ENCODE results near the gene COX7A1.

Gene COX7A1

GRCh38 chr19:36113425-36113824 lies 38.8 kb downstream of the COX7A1 start:
- no peak for DNase-seq (ENCODE audit: low read depth in 2 of 2, low spot score in 1 of 2)

GRCh38 chr19:36112678-36113077 lies 39.6 kb downstream of the COX7A1 start:
- DNase-seq (ENCODE audit: low read depth in 2 of 2, low spot score in 1 of 2): no peak

GRCh38 chr19:36111200-36111539 lies 41.1 kb downstream of the COX7A1 start:
- DNase-seq (ENCODE audit: low read depth in 2 of 2, low spot score in 1 of 2): no peak

GRCh38 chr19:36110487-36111199 lies 41.6 kb downstream of the COX7A1 start, which contains the start of gene OVOL3:
Gene OVOL3 (plus strand): TSS chr19:36111143. CDS start chr19:36111203, 60 bp downstream.
- DNase-seq (ENCODE audit: low read depth in 2 of 2, low spot score in 1 of 2): no peak

- DNase-seq (ENCODE audit: low read depth in 2 of 2, low spot score in 1 of 2): no peak
Measured at GRCh38 chr19:36108684-36109083, 43.6 kb downstream of the COX7A1 start.

- DNase-seq (ENCODE audit: low read depth in 2 of 2, low spot score in 1 of 2): no peak
Measured at GRCh38 chr19:36106991-36107390, 45.3 kb downstream of the COX7A1 start.

GRCh38 chr19:36106441-36106840 lies 45.8 kb downstream of the COX7A1 start:
- DNase-seq (ENCODE audit: low read depth in 2 of 2, low spot score in 1 of 2): no peak

GRCh38 chr19:36103842-36104552 lies 48.2 kb downstream of the COX7A1 start:
- DNase-seq (ENCODE audit: low read depth in 2 of 2, low spot score in 1 of 2): no peak

- DNase-seq (ENCODE audit: low read depth in 2 of 2, low spot score in 1 of 2): no peak
Measured at GRCh38 chr19:36103040-36103626, 49.1 kb downstream of the COX7A1 start.

GRCh38 chr19:36101550-36102327 lies 50.5 kb downstream of the COX7A1 start:
- DNase-seq (ENCODE audit: low read depth in 2 of 2, low spot score in 1 of 2): no peak
